GM19025 (cell line): ENCODE measurements around the gene PDE6B.
A peak's percentile ranks its signal among the peaks of the same experiment; 100 is the strongest.
"Not testable (repeated sequence)": the region's sequence is repeated elsewhere in the genome, so short reads cannot be mapped to it uniquely, and the experiment has no call there.

Experiments
- ATAC-seq: cut with Tn5 transposase; IDR thresholded peaks from one replicate; pipeline ENCODE4 v1.9.1; 2021; ENCODE audit warnings: mild to moderate bottlenecking, low read depth, moderate library complexity; ENCODE audit not compliant: unreplicated experiment

Gene PDE6B

GRCh38 chr4:666822-667544, 41.6 kb downstream of the PDE6B start:
- no peak for ATAC-seq

- ATAC-seq: no peak
These were observed 42.2 kb downstream of the PDE6B start for GRCh38 chr4:667545-667925.

- ATAC-seq: not testable (repeated sequence)
These were observed 42.8 kb downstream of the PDE6B start for GRCh38 chr4:668219-668618.

GRCh38 chr4:669806-670559, 44.6 kb downstream of the PDE6B start:
- ATAC-seq: not testable (repeated sequence)

- ATAC-seq: no peak
These were observed 46.4 kb downstream of the PDE6B start for GRCh38 chr4:671769-672168.

GRCh38 chr4:673349-674091, 48.1 kb downstream of the PDE6B start:
- no peak for ATAC-seq

GRCh38 chr4:674172-675035, 49.0 kb downstream of the PDE6B start, which contains the start of the genes ATP5ME and MYL5:
Gene ATP5ME, minus strand, starts transcription at chr4:674276. Its CDS starts 29 bp downstream, at chr4:674247.
Gene MYL5, plus strand, starts transcription at chr4:674542. Its CDS starts 3,485 bp downstream, at chr4:678027.
- peak; percentile 67 for ATAC-seq

- no peak for ATAC-seq
These were observed 49.9 kb downstream of the PDE6B start for GRCh38 chr4:675036-675882.

- ATAC-seq: no peak
These were observed 50.9 kb downstream of the PDE6B start for GRCh38 chr4:675980-676870.

- no peak for ATAC-seq
These were observed 51.5 kb downstream of the PDE6B start for GRCh38 chr4:676871-677235.

- ATAC-seq: no peak
These were observed 52.3 kb downstream of the PDE6B start for GRCh38 chr4:677431-678293.

GRCh38 chr4:678331-679103, 53.1 kb downstream of the PDE6B start:
- ATAC-seq: no peak

- ATAC-seq: no peak
These were observed 53.7 kb downstream of the PDE6B start for GRCh38 chr4:679104-679481.

- ATAC-seq: no peak
These were observed 54.3 kb downstream of the PDE6B start for GRCh38 chr4:679629-680028.

GRCh38 chr4:680091-680490, 54.7 kb downstream of the PDE6B start:
- no peak for ATAC-seq

- ATAC-seq: no peak
These were observed 55.2 kb downstream of the PDE6B start for GRCh38 chr4:680551-680927.
